H4 (cell line): ENCODE measurements around the gene SHC2. TPM values are rescaled to one million over a fixed set of nuclear protein-coding genes. Genes with fewer than 3 reads are reported as not detected.
"Not testable (repeated sequence)": the region's sequence is repeated elsewhere in the genome, so short reads cannot be mapped to it uniquely, and the experiment has no call there.

Experiments used
- DNase-seq: peaks from one replicate; pipeline ENCODE4 v3.0.0-alpha.2; 2015; ENCODE audit warnings: low spot score
- total RNA-seq: library from RNA; depleted of rRNA; stranded (reverse); fragments of >200 nt; shearing (Covaris generic); gene quantifications from 2 replicates; pipeline ENCODE4 v1.2.3, GENCODE V29; 2014

The SHC2 gene
- total RNA-seq, 1 experiment from 2014 or later = 2.0 TPM

- DNase-seq = no peak
These were observed 33.9 kb downstream of the SHC2 start for GRCh38 chr19:426725-427445.

- no peak for DNase-seq
These were observed 35.8 kb downstream of the SHC2 start for GRCh38 chr19:425056-425455.

GRCh38 chr19:424546-424945, 36.3 kb downstream of the SHC2 start:
- no peak for DNase-seq

GRCh38 chr19:423691-424466, 37.0 kb downstream of the SHC2 start:
- DNase-seq = no peak

- not testable (repeated sequence) for DNase-seq
These were observed 38.0 kb downstream of the SHC2 start for GRCh38 chr19:422917-423226.

- no peak for DNase-seq
These were observed 38.5 kb downstream of the SHC2 start for GRCh38 chr19:422213-422916.

- DNase-seq = no peak
These were observed 40.9 kb downstream of the SHC2 start for GRCh38 chr19:419721-420515.

GRCh38 chr19:418761-419671, 41.8 kb downstream of the SHC2 start:
- DNase-seq = no peak

GRCh38 chr19:416416-416815, 44.4 kb downstream of the SHC2 start:
- no peak for DNase-seq

GRCh38 chr19:415292-415691, 45.5 kb downstream of the SHC2 start:
- DNase-seq = no peak

GRCh38 chr19:413756-414420, 46.9 kb downstream of the SHC2 start:
- no peak for DNase-seq

- DNase-seq = no peak
These were observed 48.2 kb downstream of the SHC2 start for GRCh38 chr19:412356-413355.

- no peak for DNase-seq
These were observed 49.0 kb downstream of the SHC2 start for GRCh38 chr19:411723-412355.

- not testable (repeated sequence) for DNase-seq
These were observed 49.6 kb downstream of the SHC2 start for GRCh38 chr19:411121-411722.

GRCh38 chr19:410243-410781, 50.5 kb downstream of the SHC2 start:
- no peak for DNase-seq

- DNase-seq = no peak
These were observed 51.2 kb downstream of the SHC2 start for GRCh38 chr19:409516-410242.

- DNase-seq = no peak
These were observed 51.8 kb downstream of the SHC2 start, which contains the start of gene C2CD4C for GRCh38 chr19:408902-409515. C2CD4C (minus strand) TSS chr19:409147; CDS start chr19:408361, 786 bp downstream.
